Activated T-cell treated with anti-CD3 and anti-CD28 coated beads, Interleukin-2, amount 50 U/mL, for 24 hours (primary cell): ENCODE results near the gene SRSF12.
"Not testable (repeated sequence)": the region's sequence is repeated elsewhere in the genome, so short reads cannot be mapped to it uniquely, and the experiment has no call there.

Experiments
- DNase-seq: peaks from one replicate; pipeline ENCODE4 v3.0.0-alpha.2; 2020
- H3K27ac Mint-ChIP-seq: 2 replicates; pipeline ENCODE4 v1.8.0; 2020; ENCODE audit warnings: mild to moderate bottlenecking, mixed read lengths
- H3K27me3 Mint-ChIP-seq: 2 replicates; pipeline ENCODE4 v1.8.0; 2020; ENCODE audit warnings: mixed read lengths
- H3K36me3 Mint-ChIP-seq: 2 replicates; pipeline ENCODE4 v1.8.0; 2020; ENCODE audit warnings: low read depth, mixed read lengths
- H3K4me1 Mint-ChIP-seq: 2 replicates; pipeline ENCODE4 v1.8.0; 2020; ENCODE audit warnings: low read depth, mixed read lengths
- H3K4me3 Mint-ChIP-seq: 2 replicates; pipeline ENCODE4 v1.8.0; 2020; ENCODE audit warnings: mild to moderate bottlenecking, moderate library complexity, mixed read lengths
- H3K9me3 Mint-ChIP-seq: 2 replicates; pipeline ENCODE4 v1.8.0; 2020; ENCODE audit warnings: mixed read lengths

The SRSF12 gene

DNA sequence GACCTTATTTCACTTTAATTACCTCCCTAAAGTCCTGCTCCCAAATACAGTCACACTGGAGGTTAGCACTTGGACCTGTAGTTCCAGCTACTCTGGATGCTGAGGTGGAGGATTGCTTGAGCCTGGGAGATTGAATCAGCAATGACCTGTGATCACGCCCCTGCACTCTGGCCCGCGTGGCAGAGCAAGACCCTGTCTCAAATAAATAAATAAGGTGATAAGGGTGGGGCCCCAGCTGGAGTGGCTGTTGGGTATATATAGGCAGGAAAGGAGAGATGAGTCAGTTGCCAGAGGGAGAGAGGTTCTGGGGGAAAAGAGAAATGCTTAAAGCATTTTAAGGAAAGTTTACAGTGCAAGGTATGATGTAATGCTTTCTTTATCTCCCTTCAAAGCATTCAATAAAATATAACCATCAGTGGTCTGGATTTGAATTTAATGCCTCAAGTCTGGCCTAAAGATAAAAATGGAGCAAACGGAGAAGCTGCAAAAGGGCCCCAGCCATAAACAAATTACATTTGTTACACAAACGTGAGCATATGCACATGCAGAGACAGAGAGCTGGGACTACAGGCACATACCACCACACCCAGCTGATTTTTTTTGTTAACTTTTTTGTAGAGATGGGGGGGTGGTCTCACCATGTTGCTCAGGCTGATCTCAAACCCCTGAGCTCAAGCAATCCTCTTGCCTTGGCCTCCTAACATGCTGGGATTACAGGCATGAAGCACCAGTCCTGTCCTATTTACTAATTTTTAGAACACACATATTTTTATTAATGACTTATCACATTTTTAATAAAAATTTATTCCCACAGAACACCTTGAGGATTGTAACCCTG, 21.9 kb upstream of the SRSF12 start:
- Mint-ChIP-seq H3K9me3 (no peaks in the 10 kb centered on the region), H3K36me3 (no peaks in the 10 kb centered on the region), H3K27ac (no peak overlapping the region), H3K4me1 (peaks cover 6% of the 10 kb centered on the region), H3K4me3 (no peak overlapping the region), H3K27me3 (no peaks in the 10 kb centered on the region)
- DNase-seq, result no peak

DNA sequence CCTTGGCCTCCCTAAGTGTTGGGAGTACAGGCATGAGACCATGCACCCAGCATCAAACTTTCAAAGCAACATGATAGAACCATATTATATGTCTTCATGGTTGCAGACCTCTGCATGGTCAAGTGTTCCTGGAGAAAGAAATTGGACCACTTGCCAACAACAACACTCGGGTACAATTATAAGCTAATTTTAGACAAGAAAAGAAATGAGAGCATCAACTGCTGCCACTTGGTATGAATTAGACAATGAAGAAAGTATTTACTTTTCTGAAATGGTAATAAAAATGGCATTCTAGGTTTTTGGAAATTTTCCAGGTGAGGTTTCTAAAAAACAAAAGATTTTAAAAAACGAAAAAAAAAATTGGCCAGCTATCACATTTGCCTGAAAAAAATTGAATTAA, 20.3 kb upstream of the SRSF12 start:
- Mint-ChIP-seq H3K27ac (no peak overlapping the region), H3K9me3 (no peaks in the 10 kb centered on the region), H3K4me1 (no peaks in the 10 kb centered on the region), H3K36me3 (no peaks in the 10 kb centered on the region), H3K4me3 (no peak overlapping the region), H3K27me3 (no peaks in the 10 kb centered on the region)
- no peak for DNase-seq

GRCh38 chr6:89134723-89135122, 16.9 kb upstream of the SRSF12 start:
- Mint-ChIP-seq H3K9me3 (no peaks in the 10 kb centered on the region), H3K27me3 (no peaks in the 10 kb centered on the region), H3K4me1 (no peaks in the 10 kb centered on the region), H3K36me3 (no peaks in the 10 kb centered on the region), H3K27ac (no peak overlapping the region), H3K4me3 (no peak overlapping the region)
- no peak for DNase-seq

DNA sequence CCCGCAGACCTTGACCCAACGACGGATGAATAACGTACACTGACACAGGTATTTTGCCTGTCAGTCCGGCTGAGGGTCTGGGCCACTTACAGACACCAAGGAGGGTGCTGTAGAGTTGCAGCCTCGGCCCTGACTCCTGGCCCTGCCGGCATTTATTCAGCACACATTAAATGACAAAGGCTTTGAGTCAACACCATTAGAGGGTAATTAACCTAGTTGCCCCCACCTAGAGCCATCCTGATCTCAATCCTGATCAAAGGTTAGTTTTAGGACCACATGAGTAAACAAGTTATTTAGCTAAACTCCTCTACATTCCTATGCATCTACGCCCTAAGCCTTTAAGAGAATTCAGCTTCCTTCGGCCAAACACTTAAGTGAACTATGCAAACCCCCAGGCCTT, 16.1 kb upstream of the SRSF12 start:
- H3K27ac Mint-ChIP-seq, result no peak overlapping the region

GRCh38 chr6:89132057-89132456, 14.2 kb upstream of the SRSF12 start:
- Mint-ChIP-seq H3K4me3 (no peak overlapping the region), H3K9me3 (peaks cover 8% of the 10 kb centered on the region)

More for the DNA sequence above, 16.1 kb upstream of the SRSF12 start:
- H3K9me3 Mint-ChIP-seq, result no peaks in the 10 kb centered on the region
- no peaks in the 10 kb centered on the region for H3K36me3 Mint-ChIP-seq
- no peak overlapping the region for H3K4me3 Mint-ChIP-seq
- H3K27me3 Mint-ChIP-seq, result no peaks in the 10 kb centered on the region
- H3K4me1 Mint-ChIP-seq, result no peaks in the 10 kb centered on the region
- DNase-seq, result no peak

DNA sequence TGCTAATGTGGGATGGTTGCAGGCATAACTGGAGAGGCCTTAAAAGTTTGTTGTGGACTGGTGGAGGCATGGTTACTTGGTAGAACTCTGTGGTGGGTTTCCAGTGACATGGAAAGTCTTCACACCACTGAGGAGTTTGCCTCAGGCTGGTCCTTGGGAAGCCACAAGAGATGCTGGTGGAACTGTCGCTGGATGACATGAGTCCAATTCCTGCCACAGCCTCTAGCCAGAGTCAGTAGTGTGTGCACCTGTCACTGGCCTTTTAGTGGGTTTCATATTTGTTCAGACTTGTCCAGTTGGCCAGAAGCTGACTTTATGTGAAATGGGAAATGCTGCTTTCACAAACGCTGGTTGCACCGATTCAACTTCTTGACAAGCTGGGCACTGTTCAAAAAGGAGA, 13.7 kb upstream of the SRSF12 start:
- H3K4me3 Mint-ChIP-seq, result no peak overlapping the region
- DNase-seq, result no peak
- no peaks in the 10 kb centered on the region for H3K4me1 Mint-ChIP-seq
- no peaks in the 10 kb centered on the region for H3K36me3 Mint-ChIP-seq
- no peaks in the 10 kb centered on the region for H3K27me3 Mint-ChIP-seq
- H3K27ac Mint-ChIP-seq, result no peak overlapping the region
- peaks cover 8% of the 10 kb centered on the region for H3K9me3 Mint-ChIP-seq

More at GRCh38 chr6:89132057-89132456, 14.2 kb upstream of the SRSF12 start:
- Mint-ChIP-seq H3K4me1 (no peaks in the 10 kb centered on the region), H3K27me3 (no peaks in the 10 kb centered on the region), H3K27ac (no peak overlapping the region), H3K36me3 (no peaks in the 10 kb centered on the region)
- no peak for DNase-seq

- H3K27me3 Mint-ChIP-seq, H3K27ac Mint-ChIP-seq, DNase-seq, H3K4me1 Mint-ChIP-seq, H3K4me3 Mint-ChIP-seq, H3K9me3 Mint-ChIP-seq, H3K36me3 Mint-ChIP-seq: not testable (repeated sequence)
Measured at GRCh38 chr6:89128256-89128671, 10.4 kb upstream of the SRSF12 start.

DNA sequence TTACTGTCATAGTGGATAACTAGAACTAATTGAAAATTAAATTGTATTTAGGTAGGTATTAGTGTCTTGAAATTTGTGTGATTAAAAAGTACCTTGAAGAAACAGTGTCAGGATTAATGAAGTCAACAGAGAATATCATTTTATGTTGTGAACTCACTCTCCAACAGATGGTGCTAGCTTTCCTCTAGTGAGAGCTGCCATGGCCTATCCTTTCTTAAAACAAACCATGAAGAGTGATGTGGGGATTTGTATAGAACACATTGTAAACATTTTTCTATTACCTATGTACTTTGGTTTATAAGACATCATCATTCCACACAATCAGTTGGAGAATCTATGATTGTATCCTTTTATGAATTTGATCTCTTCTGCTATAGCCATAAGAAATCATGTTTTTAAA, 4.8 kb upstream of the SRSF12 start:
- no peaks in the 10 kb centered on the region for H3K36me3 Mint-ChIP-seq
- H3K4me1 Mint-ChIP-seq, result peaks cover 2% of the 10 kb centered on the region
- H3K27ac Mint-ChIP-seq, result no peak overlapping the region
- no peak for DNase-seq
- no peaks in the 10 kb centered on the region for H3K27me3 Mint-ChIP-seq
- no peaks in the 10 kb centered on the region for H3K9me3 Mint-ChIP-seq
- no peak overlapping the region for H3K4me3 Mint-ChIP-seq

- DNase-seq, result no peak
- no peaks in the 10 kb centered on the region for H3K36me3 Mint-ChIP-seq
- peaks cover 3% of the 10 kb centered on the region for H3K27me3 Mint-ChIP-seq
- H3K9me3 Mint-ChIP-seq, result no peaks in the 10 kb centered on the region
- H3K27ac Mint-ChIP-seq, result no peak overlapping the region
- H3K4me3 Mint-ChIP-seq, result no peak overlapping the region
- peaks cover 6% of the 10 kb centered on the region for H3K4me1 Mint-ChIP-seq
Measured at GRCh38 chr6:89121934-89122333, 4.1 kb upstream of the SRSF12 start.

- no peaks in the 10 kb centered on the region for H3K9me3 Mint-ChIP-seq
- H3K27me3 Mint-ChIP-seq, result peaks cover 13% of the 10 kb centered on the region
- H3K4me3 Mint-ChIP-seq, result no peak overlapping the region
- H3K36me3 Mint-ChIP-seq, result no peaks in the 10 kb centered on the region
- H3K4me1 Mint-ChIP-seq, result peaks cover 8% of the 10 kb centered on the region
- DNase-seq, result no peak
- no peak overlapping the region for H3K27ac Mint-ChIP-seq
Measured at GRCh38 chr6:89120371-89120770, 2.5 kb upstream of the SRSF12 start.

GRCh38 chr6:89118931-89119330, 1.1 kb upstream of the SRSF12 start:
- H3K27me3 Mint-ChIP-seq, result peaks cover 13% of the 10 kb centered on the region
- H3K9me3 Mint-ChIP-seq, result no peaks in the 10 kb centered on the region
- H3K27ac Mint-ChIP-seq, result no peak overlapping the region
- H3K4me1 Mint-ChIP-seq, result peaks cover 8% of the 10 kb centered on the region
- H3K36me3 Mint-ChIP-seq, result no peaks in the 10 kb centered on the region
- peak overlapping the region; percentile 62 for H3K4me3 Mint-ChIP-seq
- DNase-seq, result no peak

GRCh38 chr6:89116702-89117101, 1.2 kb downstream of the SRSF12 start:
- peak overlapping the region; percentile 80 for H3K4me3 Mint-ChIP-seq
- H3K4me1 Mint-ChIP-seq, result peaks cover 8% of the 10 kb centered on the region
- H3K27me3 Mint-ChIP-seq, result peaks cover 13% of the 10 kb centered on the region
- H3K27ac Mint-ChIP-seq, result no peak overlapping the region
- H3K9me3 Mint-ChIP-seq, result no peaks in the 10 kb centered on the region
- DNase-seq, result no peak
- H3K36me3 Mint-ChIP-seq, result no peaks in the 10 kb centered on the region

- Mint-ChIP-seq H3K36me3 (no peaks in the 10 kb centered on the region), H3K9me3 (no peaks in the 10 kb centered on the region), H3K27ac (no peak overlapping the region), H3K4me1 (peaks cover 2% of the 10 kb centered on the region), H3K27me3 (peaks cover 10% of the 10 kb centered on the region), H3K4me3 (no peak overlapping the region)
- DNase-seq, result no peak
Measured at GRCh38 chr6:89111933-89112332, 5.9 kb downstream of the SRSF12 start.

DNA sequence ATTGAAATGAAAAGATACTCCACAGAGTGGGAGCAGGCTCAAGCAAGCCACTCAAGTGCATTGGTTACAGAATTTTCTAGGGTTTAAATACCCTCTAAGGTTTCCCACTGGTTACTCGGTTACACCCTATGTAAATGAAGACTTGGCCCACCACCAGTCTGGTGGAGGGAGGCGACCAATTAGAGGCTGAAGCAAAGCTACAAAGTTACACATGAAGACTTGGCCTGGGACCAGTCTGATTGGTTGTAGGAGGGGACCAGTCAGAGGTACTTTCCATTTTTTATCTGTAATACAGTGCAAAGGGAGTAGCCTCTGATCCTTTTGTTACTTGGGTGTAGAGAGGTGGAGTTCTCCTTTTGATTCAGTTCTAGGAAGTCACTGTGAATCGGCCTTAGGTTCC, 7.6 kb downstream of the SRSF12 start:
- Mint-ChIP-seq H3K27ac (no peak overlapping the region), H3K4me3 (no peak overlapping the region), H3K27me3 (no peaks in the 10 kb centered on the region)

GRCh38 chr6:89100114-89100513, 17.8 kb downstream of the SRSF12 start:
- Mint-ChIP-seq H3K27ac (no peak overlapping the region), H3K27me3 (no peaks in the 10 kb centered on the region), H3K4me1 (peaks cover 9% of the 10 kb centered on the region), H3K9me3 (no peaks in the 10 kb centered on the region), H3K4me3 (no peak overlapping the region), H3K36me3 (no peaks in the 10 kb centered on the region)
- no peak for DNase-seq

More for the DNA sequence above, 7.6 kb downstream of the SRSF12 start:
- H3K36me3 Mint-ChIP-seq, result no peaks in the 10 kb centered on the region
- DNase-seq, result no peak
- H3K9me3 Mint-ChIP-seq, result no peaks in the 10 kb centered on the region
- no peaks in the 10 kb centered on the region for H3K4me1 Mint-ChIP-seq
